HepG2 (cell line): ENCODE measurements around the gene PIK3CA. TPM values are rescaled to one million over a fixed set of nuclear protein-coding genes. Genes with fewer than 3 reads are reported as not detected.

Experiments used
- AKNA ChIP-seq: sonication (generic); formaldehyde crosslinking; IDR thresholded peaks from 2 replicates; pipeline ENCODE4 v1.4.0; 2020; ENCODE audit warnings: missing genetic modification reagents, borderline replicate concordance
- CBX2 ChIP-seq, 2 experiments: fragments of 200-600 bp in 1 of 2; sonication (generic); formaldehyde crosslinking in 1 of 2; IDR thresholded peaks; 2 replicates each; pipeline versions ENCODE4 v1.7.0 to v1.8.1; 2018 to 2022; ENCODE audit warnings: low read depth in 2 of 2, low read length in 1 of 2, mild to moderate bottlenecking in 1 of 2, missing genetic modification reagents in 1 of 2
- GZF1 ChIP-seq: sonication (generic); formaldehyde crosslinking; IDR thresholded peaks from 2 replicates; pipeline ENCODE4 v1.5.1; 2020; ENCODE audit warnings: mild to moderate bottlenecking, missing genetic modification reagents
- IRF1 ChIP-seq: sonication (generic); formaldehyde crosslinking; IDR thresholded peaks from 2 replicates; pipeline ENCODE4 v1.4.0; 2020; ENCODE audit warnings: low read depth, mild to moderate bottlenecking, missing genetic modification reagents
- KLF12 ChIP-seq: sonication (generic); formaldehyde crosslinking; IDR thresholded peaks from 2 replicates; pipeline ENCODE4 v1.4.0; 2020; ENCODE audit warnings: missing genetic modification reagents, borderline replicate concordance
- NCOA5 ChIP-seq: sonication (generic); formaldehyde crosslinking; IDR thresholded peaks from 2 replicates; pipeline ENCODE4 v1.4.0; 2020; ENCODE audit warnings: missing genetic modification reagents
- PAWR ChIP-seq: sonication (generic); formaldehyde crosslinking; IDR thresholded peaks from 2 replicates; pipeline ENCODE4 v1.4.0; 2020; ENCODE audit warnings: missing genetic modification reagents, mild to moderate bottlenecking, borderline replicate concordance
- PHF21A ChIP-seq: sonication (generic); formaldehyde crosslinking; IDR thresholded peaks from 2 replicates; pipeline ENCODE4 v1.5.0; 2020; ENCODE audit warnings: mild to moderate bottlenecking, missing genetic modification reagents
- PHF5A ChIP-seq: IDR thresholded peaks from one replicate; pipeline ENCODE4 v1.6.1; 2018; ENCODE audit warnings: low read depth, missing genetic modification reagents; ENCODE audit not compliant: unreplicated experiment
- POGK ChIP-seq: sonication (generic); formaldehyde crosslinking; conservative IDR thresholded peaks from 2 replicates; pipeline ENCODE4 v1.8.0; 2022; ENCODE audit warnings: mild to moderate bottlenecking, moderate library complexity, missing genetic modification reagents
- PTBP1 ChIP-seq: fragments of 200-400 bp; formaldehyde crosslinking; IDR thresholded peaks from 2 replicates; pipeline ENCODE4 v1.6.1; 2018; ENCODE audit warnings: low read length, low read depth; ENCODE audit not compliant: poor library complexity, severe bottlenecking
- RCOR2 ChIP-seq: IDR thresholded peaks from 2 replicates; pipeline ENCODE4 v1.6.1; 2016; ENCODE audit warnings: missing biosample characterization, missing genetic modification reagents
- SOX5 ChIP-seq: IDR thresholded peaks from 2 replicates; pipeline ENCODE4 v1.6.1; 2016; ENCODE audit warnings: borderline replicate concordance
- THAP7 ChIP-seq: sonication (generic); formaldehyde crosslinking; IDR thresholded peaks from 2 replicates; pipeline ENCODE4 v1.8.1; 2023; ENCODE audit warnings: mild to moderate bottlenecking, missing genetic modification reagents
- YEATS4 ChIP-seq: sonication (generic); formaldehyde crosslinking; IDR thresholded peaks from 2 replicates; pipeline ENCODE4 v1.4.0; 2020; ENCODE audit warnings: missing genetic modification reagents, borderline replicate concordance
- YY1 ChIP-seq: IDR thresholded peaks from 2 replicates; pipeline ENCODE4 v1.6.1; 2011; ENCODE audit warnings: low read length, low read depth, moderate library complexity, mild to moderate bottlenecking; ENCODE audit not compliant: insufficient read depth, insufficient replicate concordance
- ZKSCAN8 ChIP-seq: IDR thresholded peaks from 2 replicates; pipeline ENCODE4 v1.6.1; 2016; ENCODE audit warnings: borderline replicate concordance, missing genetic modification reagents, missing compliant biosample characterization
- ZMYM2 ChIP-seq: sonication (generic); formaldehyde crosslinking; IDR thresholded peaks from 2 replicates; pipeline ENCODE4 v1.8.0; 2022; ENCODE audit warnings: mild to moderate bottlenecking, missing genetic modification reagents
- ZNF317 ChIP-seq: sonication (generic); formaldehyde crosslinking; IDR thresholded peaks from 2 replicates; pipeline ENCODE4 v1.5.0; 2020; ENCODE audit warnings: mild to moderate bottlenecking, missing genetic modification reagents
- ZNF331 ChIP-seq: sonication (generic); formaldehyde crosslinking; IDR thresholded peaks from 2 replicates; pipeline ENCODE4 v1.4.0; 2020; ENCODE audit warnings: missing genetic modification reagents
- ZNF839 ChIP-seq: sonication (generic); formaldehyde crosslinking; IDR thresholded peaks from 2 replicates; pipeline ENCODE4 v1.4.0; 2020; ENCODE audit warnings: missing genetic modification reagents, mild to moderate bottlenecking, borderline replicate concordance
- polyA plus RNA-seq, 8 experiments: library from polyadenylated mRNA; depleted of rRNA in 3 of 8; stranded (reverse) in 7 of 8; unstranded in 1 of 8; fragments of >200 nt; fragmentation: Illumina TruSeq in 4 of 8; extraction: Trizol in 4 of 8; gene quantifications; 2 replicates each; pipeline versions ENCODE4 v1.2.1 to v1.2.3, GENCODE V29; 2011 to 2016; ENCODE audit warnings: low read depth in 4 of 8, missing spikeins in 1 of 8, mixed read lengths in 1 of 8; ENCODE audit not compliant: insufficient read depth in 1 of 8
- total RNA-seq, 5 experiments: library from RNA; depleted of rRNA; stranded (reverse); fragments of >200 nt; fragmentation: Illumina TruSeq; extraction: Trizol; gene quantifications; 2 replicates each; pipeline ENCODE4 v1.2.3, GENCODE V29; 2016; ENCODE audit warnings: low read depth in 1 of 5

The PIK3CA gene
- total and polyA plus RNA-seq, 2 of the 13 experiments (the other 11 are each of a cell fraction or from before 2014, with no cell fraction given) = 5.7 to 11.4 TPM

- TF ChIP-seq POGK = peak; percentile 53; the same call in 1 of the 2 replicates
- no peak for TF ChIP-seq ZMYM2
- 0 out of 2 replicates have a peak, but pooled peaks have one; percentile 27 for TF ChIP-seq IRF1
- no peak for TF ChIP-seq PHF21A (CRISPR knock-in tag)
- peak; percentile 64; the same call in 1 of the 2 replicates for TF ChIP-seq YEATS4 (CRISPR knock-in tag)
- TF ChIP-seq PAWR (CRISPR knock-in tag) = no peak
- no peak for TF ChIP-seq KLF12 (CRISPR knock-in tag)
- no peak for TF ChIP-seq YY1
- no peak for TF ChIP-seq ZNF317 (CRISPR knock-in tag)
- TF ChIP-seq AKNA (CRISPR knock-in tag) = no peak
- no peak for TF ChIP-seq PTBP1
- no peak for TF ChIP-seq ZNF331 (CRISPR knock-in tag)
- no peak for TF ChIP-seq ZKSCAN8 (CRISPR knock-in tag)
- no peak for TF ChIP-seq NCOA5 (CRISPR knock-in tag)
- TF ChIP-seq CBX2 (IDR thresholded peaks at IDR 0.05; ENCODE audit: low read depth, low read length) = no peak
- TF ChIP-seq CBX2 (CRISPR knock-in tag; IDR thresholded peaks at IDR 0.05; ENCODE audit: low read depth) = no peak
- TF ChIP-seq ZNF839 = no peak
- no peak for TF ChIP-seq SOX5
- no peak for TF ChIP-seq RCOR2 (CRISPR knock-in tag)
- no peak for TF ChIP-seq PHF5A
- TF ChIP-seq GZF1 (CRISPR knock-in tag) = no peak
- no peak for TF ChIP-seq THAP7 (CRISPR knock-in tag)
Measured at GRCh38 chr3:179148616-179149405, 654 bp downstream of the PIK3CA start (continued).
